Fibroblast of lung (primary cell): ENCODE data around the gene MITF. TPM values are rescaled to one million over a fixed set of nuclear protein-coding genes. Genes with fewer than 3 reads are reported as not detected.
A peak's percentile ranks its signal among the peaks of the same experiment; 100 is the strongest.

Experiments
- DNase-seq, 2 donors: peaks; one replicate each; pipeline versions ENCODE4 v3.0.0 to v3.0.0-alpha.2; 2010; ENCODE audit warnings: low read depth in 2 of 2
- H2AFZ ChIP-seq: 2 replicates; pipeline ENCODE4 v1.5.1; 2012; ENCODE audit warnings: low read length, control low read depth, inconsistent platforms
- H3K27ac ChIP-seq: 2 replicates; pipeline ENCODE4 v1.5.1; 2011; ENCODE audit warnings: low read length, control low read depth; ENCODE audit not compliant: insufficient read depth
- H3K27me3 ChIP-seq: 2 replicates; pipeline ENCODE4 v1.5.1; 2011; ENCODE audit warnings: mild to moderate bottlenecking, low read length; ENCODE audit not compliant: control insufficient read depth, insufficient read depth
- H3K36me3 ChIP-seq: 2 replicates; pipeline ENCODE4 v1.5.1; 2011; ENCODE audit warnings: low read length; ENCODE audit not compliant: control insufficient read depth, insufficient read depth
- H3K4me1 ChIP-seq: 2 replicates; pipeline ENCODE4 v1.5.1; 2011; ENCODE audit warnings: low read length; ENCODE audit not compliant: control insufficient read depth, insufficient read depth; ENCODE audit errors: extremely low read depth
- H3K4me2 ChIP-seq: 2 replicates; pipeline ENCODE4 v1.5.1; 2011; ENCODE audit warnings: low read length, control low read depth; ENCODE audit not compliant: insufficient read depth; ENCODE audit errors: extremely low read depth
- H3K4me3 ChIP-seq, 4 experiments: fragments of 200-600 bp in 1 of 4; sonication (generic) in 1 of 4; replicated peaks in 1 of 4; 2 replicates each; pipeline ENCODE4 v1.5.1; 2011 to 2016; ENCODE audit warnings: low read length in 4 of 4, low read depth in 3 of 4, mild to moderate bottlenecking in 3 of 4, control low read depth in 2 of 4, inconsistent platforms in 1 of 4, mixed read lengths in 1 of 4; ENCODE audit not compliant: insufficient read depth in 1 of 4; ENCODE audit errors: control extremely low read depth in 1 of 4
- H3K79me2 ChIP-seq: 2 replicates; pipeline ENCODE4 v1.5.1; 2012; ENCODE audit warnings: mild to moderate bottlenecking, low read length, inconsistent platforms; ENCODE audit not compliant: control insufficient read depth, insufficient read depth
- H3K9ac ChIP-seq: 2 replicates; pipeline ENCODE4 v1.5.1; 2011; ENCODE audit warnings: mild to moderate bottlenecking, low read length, control low read depth; ENCODE audit not compliant: insufficient read depth
- H3K9me3 ChIP-seq: 2 replicates; pipeline ENCODE4 v1.5.1; 2012; ENCODE audit warnings: low read depth, low read length; ENCODE audit not compliant: control insufficient read depth, insufficient read depth
- H4K20me1 ChIP-seq: 2 replicates; pipeline ENCODE4 v1.5.1; 2011; ENCODE audit warnings: low read length; ENCODE audit not compliant: control insufficient read depth, insufficient read depth; ENCODE audit errors: extremely low read depth
- EZH2 ChIP-seq: IDR thresholded peaks from 2 replicates; pipeline ENCODE4 v1.5.1; 2012; ENCODE audit warnings: low read length, control low read depth, mild to moderate bottlenecking; ENCODE audit errors: missing control alignments
- polyA plus RNA-seq, 2 donors: library from polyadenylated mRNA; depleted of rRNA in 1 of 2; stranded (reverse) in 1 of 2; unstranded in 1 of 2; fragments of >200 nt; gene quantifications; 2 replicates each; pipeline ENCODE4 v1.2.1, GENCODE V29; 2011 to 2012; ENCODE audit warnings: missing spikeins in 1 of 2
- total RNA-seq: library from RNA; depleted of rRNA; stranded (reverse); fragments of >200 nt; gene quantifications from 2 replicates; pipeline ENCODE4 v1.2.1, GENCODE V29; 2014
- TF ChIP-seq, protein P1 (sequence below), 2 donors: IDR thresholded peaks in 1 of 2; conservative IDR thresholded peaks in 1 of 2; 1 replicate in 1 of 2; 2 replicates in 1 of 2; pipeline ENCODE4 v1.5.1; 2011 to 2012; ENCODE audit warnings: low read length in 2 of 2, control low read depth in 1 of 2, inconsistent platforms in 1 of 2, low read depth in 1 of 2, mild to moderate bottlenecking in 1 of 2

Gene MITF
- total and polyA plus RNA-seq, 2 donors (not counting 1 experiment from before 2014, with no cell fraction given), result 31.6 to 34.3 TPM

DNA sequence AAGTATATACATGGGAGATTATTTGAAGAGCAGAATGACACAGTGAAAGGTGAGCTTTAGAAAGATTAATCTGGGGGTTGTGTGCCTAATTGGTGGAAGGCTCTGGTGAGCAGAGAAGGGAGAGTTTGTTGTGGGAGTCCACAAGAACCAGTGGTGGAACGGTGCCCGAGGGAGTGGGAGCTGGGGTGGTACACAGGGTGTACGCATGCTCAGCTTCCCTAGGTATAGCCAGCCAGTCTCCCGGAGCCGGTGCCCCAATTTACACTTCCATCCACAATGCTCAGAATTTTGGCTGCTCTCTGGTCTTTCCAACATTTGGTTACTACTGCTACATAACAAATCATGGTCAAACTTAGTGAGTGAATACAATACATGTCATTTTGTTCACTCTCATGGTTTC, 92.5 kb downstream of the MITF start:
- Histone ChIP-seq H3K27me3 (no peaks in the 10 kb centered on the region), H3K4me1 (no peaks in the 10 kb centered on the region), H3K9me3 (no peaks in the 10 kb centered on the region), H3K4me3 (no peak overlapping the region), H3K79me2 (no peaks in the 10 kb centered on the region), H3K27ac (no peak overlapping the region), H4K20me1 (no peaks in the 10 kb centered on the region), H3K4me2 (no peak overlapping the region), H2AFZ (no peak overlapping the region), H3K9ac (no peak overlapping the region), H3K36me3 (no peaks in the 10 kb centered on the region)
- DNase-seq, result no peak
- no peak for TF ChIP-seq EZH2
- TF ChIP-seq, protein P1, sequence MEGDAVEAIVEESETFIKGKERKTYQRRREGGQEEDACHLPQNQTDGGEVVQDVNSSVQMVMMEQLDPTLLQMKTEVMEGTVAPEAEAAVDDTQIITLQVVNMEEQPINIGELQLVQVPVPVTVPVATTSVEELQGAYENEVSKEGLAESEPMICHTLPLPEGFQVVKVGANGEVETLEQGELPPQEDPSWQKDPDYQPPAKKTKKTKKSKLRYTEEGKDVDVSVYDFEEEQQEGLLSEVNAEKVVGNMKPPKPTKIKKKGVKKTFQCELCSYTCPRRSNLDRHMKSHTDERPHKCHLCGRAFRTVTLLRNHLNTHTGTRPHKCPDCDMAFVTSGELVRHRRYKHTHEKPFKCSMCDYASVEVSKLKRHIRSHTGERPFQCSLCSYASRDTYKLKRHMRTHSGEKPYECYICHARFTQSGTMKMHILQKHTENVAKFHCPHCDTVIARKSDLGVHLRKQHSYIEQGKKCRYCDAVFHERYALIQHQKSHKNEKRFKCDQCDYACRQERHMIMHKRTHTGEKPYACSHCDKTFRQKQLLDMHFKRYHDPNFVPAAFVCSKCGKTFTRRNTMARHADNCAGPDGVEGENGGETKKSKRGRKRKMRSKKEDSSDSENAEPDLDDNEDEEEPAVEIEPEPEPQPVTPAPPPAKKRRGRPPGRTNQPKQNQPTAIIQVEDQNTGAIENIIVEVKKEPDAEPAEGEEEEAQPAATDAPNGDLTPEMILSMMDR (conservative IDR thresholded peaks at IDR 0.05 in 1 of 2, IDR thresholded peaks at IDR 0.05 in 1 of 2; ENCODE audit: low read depth in 1 of 2, low read length in 2 of 2), result no peak

DNA sequence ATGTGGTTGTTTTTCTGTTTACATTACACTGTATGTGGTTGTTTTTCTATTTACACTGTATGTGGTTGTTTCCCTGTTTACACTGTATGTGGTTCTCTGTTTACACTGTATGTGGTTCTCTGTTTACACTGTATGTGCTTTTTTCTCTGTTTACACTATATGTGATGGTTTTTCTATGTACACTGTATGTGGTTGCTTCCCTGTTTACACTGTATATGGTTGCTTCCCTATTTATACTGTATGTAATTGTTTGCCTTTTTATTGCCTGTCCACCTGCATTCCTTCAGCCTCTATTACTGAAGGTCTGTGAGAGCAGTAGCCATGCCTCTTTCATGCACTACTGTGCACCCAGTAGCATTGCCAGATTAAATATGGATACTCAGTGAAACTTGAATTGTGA, 94.3 kb downstream of the MITF start:
- TF ChIP-seq EZH2, result no peak
- TF ChIP-seq, protein P1 (conservative IDR thresholded peaks at IDR 0.05 in 1 of 2, IDR thresholded peaks at IDR 0.05 in 1 of 2; ENCODE audit: low read depth in 1 of 2, low read length in 2 of 2), result no peak
- Histone ChIP-seq H3K4me2 (no peak overlapping the region), H4K20me1 (no peaks in the 10 kb centered on the region), H3K27me3 (no peaks in the 10 kb centered on the region), H3K79me2 (no peaks in the 10 kb centered on the region), H3K9me3 (no peaks in the 10 kb centered on the region), H3K4me1 (peaks cover 1% of the 10 kb centered on the region), H3K27ac (no peak overlapping the region), H2AFZ (no peak overlapping the region), H3K36me3 (no peaks in the 10 kb centered on the region), H3K9ac (no peak overlapping the region), H3K4me3 (no peak overlapping the region)
- no peak for DNase-seq

DNA sequence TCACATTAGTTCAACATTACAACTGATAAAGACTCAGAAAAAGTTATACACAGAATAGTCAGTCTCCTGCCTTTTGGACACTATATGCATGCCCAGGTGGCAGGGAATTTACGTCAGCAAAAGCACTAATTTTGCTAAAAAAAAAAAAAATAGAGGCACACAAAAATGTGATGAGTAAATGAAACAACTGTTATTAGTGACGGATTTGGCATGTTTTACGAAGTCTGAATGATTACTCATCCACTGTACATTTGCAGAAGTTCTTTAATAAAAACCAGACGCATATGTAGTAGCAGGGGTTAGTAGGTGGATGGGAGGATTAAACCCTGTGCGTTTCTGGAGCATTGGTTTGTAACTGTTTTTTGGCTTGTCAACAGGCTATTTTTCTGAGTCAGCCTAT, 99.0 kb downstream of the MITF start:
- Histone ChIP-seq H3K4me1 (peaks cover 7% of the 10 kb centered on the region), H3K4me3 (no peak overlapping the region), H3K79me2 (no peaks in the 10 kb centered on the region), H3K36me3 (no peaks in the 10 kb centered on the region), H3K9ac (no peak overlapping the region), H3K27ac (peak overlapping the region; percentile 42), H3K9me3 (no peaks in the 10 kb centered on the region), H2AFZ (no peak overlapping the region), H3K4me2 (no peak overlapping the region), H4K20me1 (no peaks in the 10 kb centered on the region), H3K27me3 (no peaks in the 10 kb centered on the region)
- TF ChIP-seq, protein P1 (conservative IDR thresholded peaks at IDR 0.05 in 1 of 2, IDR thresholded peaks at IDR 0.05 in 1 of 2; ENCODE audit: low read depth in 1 of 2, low read length in 2 of 2), result no peak
- TF ChIP-seq EZH2, result no peak
- DNase-seq, result peak; percentile 94 to 99
